ENCODE data around the gene LSM14B. TPM values are rescaled to one million over a fixed set of nuclear protein-coding genes. Genes with fewer than 3 reads are reported as not detected.

Gene LSM14B
- total RNA-seq, 4 donors from 2014 or later: 32.4 to 45.7 (median 37.0) TPM

DNA sequence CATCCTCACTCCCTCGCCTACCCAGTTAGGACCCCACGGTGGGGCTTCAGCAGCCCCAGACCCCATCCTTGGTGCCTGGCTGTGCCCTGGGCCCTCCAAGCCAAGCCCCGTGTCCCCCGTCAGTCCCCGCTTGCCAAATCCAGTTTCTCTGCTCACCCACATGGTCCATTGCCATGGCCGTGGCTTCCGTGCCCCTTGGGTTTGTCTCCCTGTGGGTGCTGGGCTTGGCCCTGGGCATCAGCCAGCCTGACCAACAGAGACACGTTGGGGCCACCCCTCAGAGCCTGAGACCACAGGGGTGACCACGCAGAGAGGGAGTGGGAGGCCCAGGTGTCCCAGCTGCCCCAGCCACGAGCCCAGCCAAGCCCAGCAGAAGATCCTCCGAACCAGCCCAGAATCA, 28.9 kb downstream of the LSM14B start:
- Histone ChIP-seq H3K27me3 (no peaks in the 10 kb centered on the region), H3K4me3 (no peak overlapping the region), H3K36me3 (peaks cover 11% of the 10 kb centered on the region), H3K9me3 (no peaks in the 10 kb centered on the region), H3K27ac (no peak overlapping the region), H3K4me1 (peaks cover 50% of the 10 kb centered on the region)
- no peak for DNase-seq (ENCODE audit: low spot score in 2 of 2)
- WGBS: 88% methylated on average over 9 of the region's 11 CpGs
- TF ChIP-seq EP300 (IDR thresholded peaks at IDR 0.05) (no peak), POLR2AphosphoS5 (IDR thresholded peaks at IDR 0.05) (no peak), POLR2A (IDR thresholded peaks at IDR 0.05) (no peak)
- TF ChIP-seq, protein P1, sequence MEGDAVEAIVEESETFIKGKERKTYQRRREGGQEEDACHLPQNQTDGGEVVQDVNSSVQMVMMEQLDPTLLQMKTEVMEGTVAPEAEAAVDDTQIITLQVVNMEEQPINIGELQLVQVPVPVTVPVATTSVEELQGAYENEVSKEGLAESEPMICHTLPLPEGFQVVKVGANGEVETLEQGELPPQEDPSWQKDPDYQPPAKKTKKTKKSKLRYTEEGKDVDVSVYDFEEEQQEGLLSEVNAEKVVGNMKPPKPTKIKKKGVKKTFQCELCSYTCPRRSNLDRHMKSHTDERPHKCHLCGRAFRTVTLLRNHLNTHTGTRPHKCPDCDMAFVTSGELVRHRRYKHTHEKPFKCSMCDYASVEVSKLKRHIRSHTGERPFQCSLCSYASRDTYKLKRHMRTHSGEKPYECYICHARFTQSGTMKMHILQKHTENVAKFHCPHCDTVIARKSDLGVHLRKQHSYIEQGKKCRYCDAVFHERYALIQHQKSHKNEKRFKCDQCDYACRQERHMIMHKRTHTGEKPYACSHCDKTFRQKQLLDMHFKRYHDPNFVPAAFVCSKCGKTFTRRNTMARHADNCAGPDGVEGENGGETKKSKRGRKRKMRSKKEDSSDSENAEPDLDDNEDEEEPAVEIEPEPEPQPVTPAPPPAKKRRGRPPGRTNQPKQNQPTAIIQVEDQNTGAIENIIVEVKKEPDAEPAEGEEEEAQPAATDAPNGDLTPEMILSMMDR (IDR thresholded peaks at IDR 0.05): no peak

DNA sequence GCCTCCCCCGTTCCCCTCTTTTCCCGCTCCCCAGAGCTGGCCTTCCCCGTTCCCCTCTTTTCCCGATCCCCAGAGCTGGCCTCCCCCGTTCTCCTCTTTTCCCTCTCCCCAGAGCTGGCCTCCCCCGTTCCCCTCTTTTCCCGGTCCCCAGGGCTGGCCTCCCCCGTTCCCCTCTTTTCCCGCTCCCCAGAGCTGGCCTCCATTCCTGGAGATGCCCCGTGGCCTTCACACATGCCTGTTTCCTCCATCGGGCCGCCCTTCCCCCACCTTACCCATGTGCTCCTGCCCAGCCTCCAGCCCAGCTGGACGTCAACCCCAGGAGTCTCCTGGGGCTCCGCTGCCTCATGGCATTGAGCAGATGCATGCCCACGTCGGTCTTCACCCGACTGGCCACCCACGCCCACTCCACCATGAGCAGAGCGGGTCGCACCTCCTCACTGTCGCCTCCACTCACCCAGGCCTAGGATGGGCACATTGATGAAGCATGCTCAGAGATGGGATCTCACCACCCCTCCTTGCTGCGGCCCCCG, 29.6 kb downstream of the LSM14B start:
- H3K4me1 ChIP-seq: peaks cover 56% of the 10 kb centered on the region
- H3K27ac ChIP-seq: no peak overlapping the region
- 83% methylated on average over 23 of the region's 23 CpGs for WGBS
- TF ChIP-seq EP300 (IDR thresholded peaks at IDR 0.05): no peak
- TF ChIP-seq POLR2A (IDR thresholded peaks at IDR 0.05): no peak
- no peaks in the 10 kb centered on the region for H3K27me3 ChIP-seq
- H3K4me3 ChIP-seq: no peak overlapping the region
- no peaks in the 10 kb centered on the region for H3K9me3 ChIP-seq
- no peak for DNase-seq (ENCODE audit: low spot score in 2 of 2)
- H3K36me3 ChIP-seq: peaks cover 11% of the 10 kb centered on the region

DNA sequence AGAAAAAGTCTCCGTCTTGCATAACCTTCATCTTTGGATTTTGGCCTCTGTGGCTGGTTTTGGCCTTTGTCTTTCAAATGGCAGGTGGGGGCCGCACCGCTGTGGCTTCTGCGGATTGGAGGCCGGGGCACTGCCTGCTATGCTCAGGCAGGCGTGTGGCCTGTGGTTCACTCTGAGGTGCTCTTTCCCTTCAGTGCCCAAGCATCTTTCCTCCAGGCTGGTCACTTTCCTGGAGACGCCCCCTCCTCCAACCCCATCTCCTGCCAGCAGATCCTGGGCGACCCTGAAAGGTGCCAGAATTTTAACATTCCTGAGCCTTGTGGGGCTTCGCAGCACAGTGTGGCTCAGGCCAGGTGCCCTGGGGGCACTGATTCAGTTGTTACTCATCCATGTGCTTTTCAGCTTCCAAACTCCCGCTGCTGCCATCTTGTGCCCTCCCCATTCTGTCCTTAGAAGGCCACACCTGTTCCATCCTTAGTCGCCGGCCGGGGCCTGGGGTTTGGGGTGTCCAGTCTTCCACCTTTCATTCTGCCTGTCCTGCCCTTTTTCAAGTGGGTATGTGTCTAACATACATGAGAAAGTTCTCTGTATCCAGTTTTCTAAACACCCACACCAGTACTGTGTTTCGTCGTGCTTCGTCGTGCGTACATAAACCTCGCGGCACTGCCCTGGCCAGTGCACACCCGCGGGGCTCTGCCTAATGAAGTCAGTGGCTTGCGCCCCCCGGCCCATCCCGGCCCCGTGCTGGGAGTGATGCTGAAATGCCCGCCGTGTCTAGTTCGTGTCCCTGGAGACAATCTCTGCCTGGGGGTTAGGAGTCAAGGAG, 33.4 kb downstream of the LSM14B start:
- 83% methylated on average over 29 of the region's 29 CpGs for WGBS
- H3K4me3 ChIP-seq: no peak overlapping the region
- peaks cover 43% of the 10 kb centered on the region for H3K4me1 ChIP-seq
- no peak for TF ChIP-seq EP300 (IDR thresholded peaks at IDR 0.05)
- TF ChIP-seq POLR2A (IDR thresholded peaks at IDR 0.05): no peak
- TF ChIP-seq, protein P1 (IDR thresholded peaks at IDR 0.05): no peak
- no peak for TF ChIP-seq POLR2AphosphoS5 (IDR thresholded peaks at IDR 0.05)
- H3K9me3 ChIP-seq: no peaks in the 10 kb centered on the region
- H3K27ac ChIP-seq: no peak overlapping the region
- H3K36me3 ChIP-seq: peaks cover 20% of the 10 kb centered on the region
- no peak for DNase-seq (ENCODE audit: low spot score in 2 of 2)
- H3K27me3 ChIP-seq: no peaks in the 10 kb centered on the region

DNA sequence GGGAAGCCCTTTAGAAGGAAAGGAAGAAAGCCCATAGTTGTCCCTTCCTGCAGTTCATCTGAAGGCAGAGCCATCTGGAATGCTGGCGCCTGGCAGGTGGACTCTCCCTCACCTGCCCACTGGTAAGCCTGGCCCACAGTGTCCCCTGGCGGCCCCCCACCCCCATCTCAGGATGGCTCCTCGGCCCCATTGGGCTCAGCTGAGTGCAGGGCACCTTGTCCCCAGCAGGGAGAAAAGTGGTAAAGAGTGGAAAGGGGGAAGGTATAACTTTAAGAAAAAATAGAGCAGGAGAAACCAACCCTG, 33.9 kb downstream of the LSM14B start:
- H3K36me3 ChIP-seq: peaks cover 25% of the 10 kb centered on the region
- TF ChIP-seq, protein P1 (IDR thresholded peaks at IDR 0.05): no peak
- TF ChIP-seq EP300 (IDR thresholded peaks at IDR 0.05): no peak
- H3K4me3 ChIP-seq: no peak overlapping the region
- DNase-seq (ENCODE audit: low spot score in 2 of 2): no peak
- H3K4me1 ChIP-seq: peaks cover 37% of the 10 kb centered on the region
- no peak overlapping the region for H3K27ac ChIP-seq
- 74% methylated on average over 2 of the region's 3 CpGs for WGBS
- no peaks in the 10 kb centered on the region for H3K9me3 ChIP-seq
- no peaks in the 10 kb centered on the region for H3K27me3 ChIP-seq

DNA sequence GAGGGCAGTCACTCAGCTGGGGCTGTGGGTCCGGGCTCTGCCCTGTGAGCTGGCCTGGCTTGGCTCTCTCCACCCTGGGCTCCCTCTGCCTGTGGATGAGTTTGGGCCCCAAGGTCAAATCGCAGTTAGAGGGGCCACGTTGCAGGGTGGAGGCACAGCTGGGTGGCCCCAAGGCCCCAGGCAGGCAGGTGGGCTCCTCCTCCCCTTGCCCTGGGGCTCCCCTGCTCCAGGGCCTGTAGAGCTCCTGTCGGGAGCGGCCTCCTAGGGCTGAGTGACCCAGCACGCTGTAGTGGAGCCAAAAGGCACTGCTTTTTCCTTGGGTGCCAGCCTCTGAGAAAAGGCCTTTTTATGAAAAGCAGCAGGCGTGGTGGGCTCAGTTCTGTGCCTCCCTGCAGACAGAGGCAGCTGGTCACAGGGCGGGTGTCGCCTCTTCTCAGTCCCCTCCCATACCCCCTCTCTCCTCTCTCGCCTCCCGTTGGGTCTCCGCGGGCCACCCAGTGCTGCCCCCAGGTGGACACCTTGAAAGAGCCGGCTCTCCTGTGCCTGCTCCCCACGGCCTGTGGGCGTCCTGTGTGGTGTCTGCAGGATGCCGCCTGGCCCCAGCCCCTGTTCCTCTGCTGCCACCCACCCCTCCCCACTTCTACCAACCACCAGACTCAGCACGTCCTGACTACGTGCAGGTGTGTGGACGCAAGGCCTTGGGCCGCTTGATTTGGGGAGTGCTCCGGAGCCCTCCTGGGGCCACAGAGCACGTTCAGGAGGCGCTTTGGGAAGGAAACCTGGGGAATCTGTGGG, 34.5 kb downstream of the LSM14B start:
- Histone ChIP-seq H3K27me3 (no peaks in the 10 kb centered on the region), H3K27ac (no peak overlapping the region), H3K4me1 (peaks cover 35% of the 10 kb centered on the region), H3K4me3 (no peak overlapping the region), H3K9me3 (no peaks in the 10 kb centered on the region), H3K36me3 (peaks cover 31% of the 10 kb centered on the region)
- DNase-seq (ENCODE audit: low spot score in 2 of 2): no peak
- WGBS: 41% methylated on average over 13 of the region's 24 CpGs
- TF ChIP-seq, protein P1 (IDR thresholded peaks at IDR 0.05): peak; percentile 9 to 77
- no peak for TF ChIP-seq POLR2A (IDR thresholded peaks at IDR 0.05)

Data from suprapubic skin (tissue), 4 donors.